HG03571 (cell line): ENCODE measurements around the gene E2F3.

Experiments used
- ATAC-seq: cut with Tn5 transposase; IDR thresholded peaks from one replicate; pipeline ENCODE4 v1.9.1; 2021; ENCODE audit not compliant: unreplicated experiment

E2F3 gene

GRCh38 chr6:20401205-20402091 is at the start of gene E2F3:
TSS of gene E2F3 (plus strand) at chr6:20401879. CDS start at chr6:20402233, 354 bp downstream.
- peak; percentile 78 for ATAC-seq

GRCh38 chr6:20352346-20352745 is 49.3 kb upstream of the E2F3 start:
- no peak for ATAC-seq

- ATAC-seq, result no peak
Measured at GRCh38 chr6:20353134-20353533, 48.5 kb upstream of the E2F3 start.

- no peak for ATAC-seq
Measured at GRCh38 chr6:20354366-20354765, 47.3 kb upstream of the E2F3 start.

- ATAC-seq, result no peak
Measured at GRCh38 chr6:20360471-20361119, 41.1 kb upstream of the E2F3 start.

- no peak for ATAC-seq
Measured at GRCh38 chr6:20362623-20363022, 39.1 kb upstream of the E2F3 start.

GRCh38 chr6:20364327-20364726 is 37.4 kb upstream of the E2F3 start:
- ATAC-seq, result no peak

- no peak for ATAC-seq
Measured at GRCh38 chr6:20365456-20365855, 36.2 kb upstream of the E2F3 start.

- no peak for ATAC-seq
Measured at GRCh38 chr6:20366082-20366830, 35.4 kb upstream of the E2F3 start.

GRCh38 chr6:20367743-20368485 is 33.8 kb upstream of the E2F3 start:
- no peak for ATAC-seq

- ATAC-seq, result no peak
Measured at GRCh38 chr6:20370393-20370792, 31.3 kb upstream of the E2F3 start.

- no peak for ATAC-seq
Measured at GRCh38 chr6:20370801-20371200, 30.9 kb upstream of the E2F3 start.

- no peak for ATAC-seq
Measured at GRCh38 chr6:20375436-20375835, 26.2 kb upstream of the E2F3 start.

- no peak for ATAC-seq
Measured at GRCh38 chr6:20377623-20378265, 23.9 kb upstream of the E2F3 start.

- no peak for ATAC-seq
Measured at GRCh38 chr6:20379231-20379630, 22.4 kb upstream of the E2F3 start.

GRCh38 chr6:20386218-20386617 is 15.5 kb upstream of the E2F3 start:
- no peak for ATAC-seq

GRCh38 chr6:20389066-20389465 is 12.6 kb upstream of the E2F3 start:
- ATAC-seq, result no peak

- ATAC-seq, result no peak
Measured at GRCh38 chr6:20393297-20393696, 8.4 kb upstream of the E2F3 start.

- no peak for ATAC-seq
Measured at GRCh38 chr6:20399518-20399917, 2.2 kb upstream of the E2F3 start.

- no peak for ATAC-seq
Measured at GRCh38 chr6:20400456-20401204, 1.0 kb upstream of the E2F3 start.
